WERI-Rb-1 (cell line): ENCODE results near the gene MAP3K15.
"Not testable (repeated sequence)": the region's sequence is repeated elsewhere in the genome, so short reads cannot be mapped to it uniquely, and the experiment has no call there.

Source experiments
- DNase-seq: peaks from one replicate; pipeline ENCODE4 v3.0.0-alpha.2; 2020
- H3K27ac ChIP-seq: fragments of 250-450 bp; sonication (Bioruptor Pico); 2 replicates; pipeline ENCODE4 v1.5.1; 2020; ENCODE audit warnings: mild to moderate bottlenecking, moderate library complexity
- H3K27me3 ChIP-seq: fragments of 250-450 bp; sonication (Bioruptor Pico); 2 replicates; pipeline ENCODE4 v1.5.1; 2021; ENCODE audit warnings: mild to moderate bottlenecking, low read depth, moderate library complexity; ENCODE audit not compliant: insufficient read depth, severe bottlenecking
- H3K36me3 ChIP-seq: fragments of 250-450 bp; sonication (Bioruptor Pico); 2 replicates; pipeline ENCODE4 v1.5.1; 2020; ENCODE audit warnings: mild to moderate bottlenecking, moderate library complexity
- H3K4me3 ChIP-seq: 2 replicates; pipeline ENCODE4 v1.5.1; 2011; ENCODE audit warnings: low read depth, mild to moderate bottlenecking, control low read depth, low read length
- H3K9me3 ChIP-seq: fragments of 250-450 bp; sonication (Bioruptor Pico); 2 replicates; pipeline ENCODE4 v1.5.1; 2021; ENCODE audit warnings: mild to moderate bottlenecking, moderate library complexity; ENCODE audit not compliant: severe bottlenecking
- CTCF ChIP-seq: IDR thresholded peaks from 2 replicates; pipeline ENCODE4 v1.5.1; 2011; ENCODE audit warnings: low read depth, mild to moderate bottlenecking, control low read depth, inconsistent platforms, low read length

Gene MAP3K15

DNA sequence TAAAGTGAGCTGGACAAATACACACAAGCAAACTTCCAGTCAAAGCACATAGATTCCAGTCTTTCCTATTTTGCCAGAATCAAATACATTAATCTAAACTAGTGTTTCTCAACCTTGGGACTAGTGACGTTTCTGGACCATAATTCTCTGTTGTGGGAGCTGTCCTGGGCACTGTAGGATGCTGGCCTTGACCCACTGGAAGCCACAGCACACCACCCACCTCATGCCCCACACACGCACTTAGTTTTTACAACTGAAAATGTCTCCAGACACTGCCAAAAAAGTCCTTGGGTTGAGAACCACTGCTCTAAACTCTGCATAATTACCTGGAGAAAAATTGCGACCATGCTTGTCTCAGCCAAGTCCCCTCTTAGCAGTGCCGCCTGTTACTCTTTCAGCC is 57.6 kb downstream of the MAP3K15 start:
- no peak overlapping the region for H3K27ac ChIP-seq
- H3K4me3 ChIP-seq, result no peak overlapping the region
- no peak for TF ChIP-seq CTCF
- H3K27me3 ChIP-seq, result peaks cover 19% of the 10 kb centered on the region
- no peaks in the 10 kb centered on the region for H3K36me3 ChIP-seq
- no peaks in the 10 kb centered on the region for H3K9me3 ChIP-seq
- no peak for DNase-seq

DNA sequence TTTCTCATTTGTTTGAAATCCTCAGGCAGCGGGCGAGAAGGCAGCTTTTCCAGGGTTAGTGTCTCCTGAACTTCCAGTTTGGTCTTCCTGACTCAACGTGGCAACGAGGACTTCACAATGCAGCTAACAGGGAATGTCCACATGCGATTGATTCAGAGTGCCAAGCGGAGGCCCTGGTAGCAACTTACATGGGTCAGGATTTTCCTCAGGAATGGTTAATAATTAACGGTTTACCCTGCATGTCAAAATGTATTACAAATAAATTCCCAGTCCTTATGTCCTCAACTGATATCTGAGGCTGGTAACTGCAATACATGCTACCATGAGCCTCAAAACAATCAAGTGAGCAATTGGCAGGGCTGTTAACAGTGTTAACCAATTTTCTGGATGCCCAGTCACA is 67.2 kb downstream of the MAP3K15 start:
- no peaks in the 10 kb centered on the region for H3K36me3 ChIP-seq
- peaks cover 9% of the 10 kb centered on the region for H3K27me3 ChIP-seq
- no peak for TF ChIP-seq CTCF
- no peaks in the 10 kb centered on the region for H3K9me3 ChIP-seq
- no peak for DNase-seq
- H3K4me3 ChIP-seq, result no peak overlapping the region
- no peak overlapping the region for H3K27ac ChIP-seq

- no peak for DNase-seq
- no peak overlapping the region for H3K27ac ChIP-seq
- no peaks in the 10 kb centered on the region for H3K36me3 ChIP-seq
- no peak overlapping the region for H3K4me3 ChIP-seq
- H3K27me3 ChIP-seq, result peaks cover 9% of the 10 kb centered on the region
- no peak for TF ChIP-seq CTCF
- H3K9me3 ChIP-seq, result no peaks in the 10 kb centered on the region
Observed at GRCh38 chrX:19446397-19446796, 68.9 kb downstream of the MAP3K15 start.

GRCh38 chrX:19445772-19446171 is 69.5 kb downstream of the MAP3K15 start:
- not testable (repeated sequence) for H3K36me3 ChIP-seq, H3K4me3 ChIP-seq, H3K27me3 ChIP-seq, H3K27ac ChIP-seq, H3K9me3 ChIP-seq, DNase-seq

DNA sequence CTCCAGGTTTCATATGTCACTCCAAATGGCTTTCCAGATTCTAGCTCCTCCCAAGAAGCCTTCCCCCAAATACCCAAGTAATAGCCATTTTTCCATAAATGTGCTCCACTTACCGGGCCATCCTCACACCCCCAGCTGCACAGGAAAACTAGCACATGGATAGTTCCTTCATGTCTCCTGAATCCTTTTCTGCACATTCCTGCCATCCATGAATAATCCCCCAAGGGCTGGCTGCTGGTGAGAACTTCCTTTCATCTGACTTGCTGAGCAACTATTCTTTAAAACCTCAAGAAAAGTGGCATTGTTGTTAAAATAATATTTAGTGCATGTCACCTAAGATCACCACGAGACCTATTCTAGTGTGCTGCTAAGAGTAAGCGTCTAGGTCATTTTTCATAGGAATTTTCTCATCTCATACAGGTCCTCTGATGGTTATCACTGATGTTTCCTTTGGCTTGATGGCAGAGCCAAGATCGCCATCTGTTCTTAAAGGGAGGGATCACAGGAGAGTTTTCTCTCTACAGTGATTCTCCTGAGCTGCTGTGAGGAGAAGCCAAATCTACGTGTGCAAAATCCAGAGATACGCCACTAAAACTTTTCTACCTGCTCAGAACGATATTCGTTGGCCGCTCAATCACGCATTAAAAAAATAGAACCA is 71.3 kb downstream of the MAP3K15 start:
- H3K27me3 ChIP-seq, result peaks cover 9% of the 10 kb centered on the region
- H3K27ac ChIP-seq, result no peak overlapping the region
- no peaks in the 10 kb centered on the region for H3K36me3 ChIP-seq
- TF ChIP-seq CTCF, result no peak
- H3K4me3 ChIP-seq, result no peak overlapping the region
- H3K9me3 ChIP-seq, result no peaks in the 10 kb centered on the region
- no peak for DNase-seq

DNA sequence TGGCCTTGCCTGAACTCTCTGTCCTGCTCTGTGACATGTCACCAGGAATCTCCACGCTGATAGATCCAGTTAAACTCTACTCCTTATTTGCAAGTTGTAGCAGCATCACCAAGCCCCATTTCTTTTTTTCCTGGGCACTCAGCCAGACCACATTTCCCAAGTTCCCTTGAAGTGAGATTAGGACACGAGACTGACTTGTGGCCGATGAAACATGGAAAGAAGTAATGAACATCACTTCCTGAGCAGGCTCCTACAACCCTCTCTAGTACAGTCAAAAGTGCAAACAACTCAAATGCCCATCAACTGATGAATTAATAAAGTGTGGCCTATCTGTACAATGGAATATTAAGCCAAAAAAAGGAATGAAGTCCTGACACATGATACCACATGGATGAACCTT is 74.6 kb downstream of the MAP3K15 start:
- Histone ChIP-seq H3K27me3 (peaks cover 5% of the 10 kb centered on the region), H3K36me3 (no peaks in the 10 kb centered on the region), H3K27ac (no peak overlapping the region), H3K4me3 (no peak overlapping the region), H3K9me3 (no peaks in the 10 kb centered on the region)
- TF ChIP-seq CTCF, result no peak
- no peak for DNase-seq

DNA sequence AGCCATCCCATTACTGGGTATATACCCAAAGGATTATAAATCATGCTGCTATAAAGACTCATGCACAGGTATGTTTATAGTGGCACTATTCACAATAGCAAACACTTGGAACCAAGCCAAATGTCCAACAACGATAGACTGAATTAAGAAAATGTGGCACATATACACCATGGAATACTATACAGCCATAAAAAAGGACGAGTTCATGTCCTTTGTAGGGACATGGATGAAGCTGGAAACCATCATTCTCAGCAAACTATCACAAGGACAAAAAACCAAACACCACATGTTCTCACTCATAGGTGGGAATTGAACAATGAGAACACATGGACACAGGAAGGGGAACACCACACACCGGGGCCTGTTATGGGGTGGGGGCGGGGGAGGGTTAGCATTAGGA is 92.6 kb downstream of the MAP3K15 start:
- not testable (repeated sequence) for H3K4me3 ChIP-seq, H3K9me3 ChIP-seq, H3K36me3 ChIP-seq, DNase-seq, H3K27me3 ChIP-seq, H3K27ac ChIP-seq
